Type B pancreatic cell (in vitro differentiated cells): ENCODE data around the gene BAIAP2. TPM values are rescaled to one million over a fixed set of nuclear protein-coding genes. Genes with fewer than 3 reads are reported as not detected.

Source experiments
- DNase-seq: peaks from one replicate; pipeline ENCODE4 v3.0.0; 2021; ENCODE audit warnings: mixed read lengths; ENCODE audit not compliant: unreplicated experiment; ENCODE audit errors: extremely low spot score
- H3K27ac Mint-ChIP-seq: 2 replicates; pipeline ENCODE4 v1.8.0; 2021; ENCODE audit warnings: mild to moderate bottlenecking, mixed read lengths
- H3K27me3 Mint-ChIP-seq: 2 replicates; pipeline ENCODE4 v1.8.0; 2021; ENCODE audit warnings: mixed read lengths
- H3K36me3 Mint-ChIP-seq: 2 replicates; pipeline ENCODE4 v1.8.0; 2021; ENCODE audit warnings: mixed read lengths
- H3K4me1 Mint-ChIP-seq: one replicate; pipeline ENCODE4 v1.8.0; 2021; ENCODE audit warnings: mixed read lengths; ENCODE audit not compliant: unreplicated experiment
- H3K4me3 Mint-ChIP-seq: 2 replicates; pipeline ENCODE4 v1.8.0; 2021; ENCODE audit warnings: mild to moderate bottlenecking, mixed read lengths
- H3K9me3 Mint-ChIP-seq: 2 replicates; pipeline ENCODE4 v1.8.0; 2021; ENCODE audit warnings: mixed read lengths
- total RNA-seq: library from RNA; stranded (reverse); gene quantifications from 2 replicates; pipeline ENCODE4 v1.2.1, GENCODE V29; 2021; ENCODE audit warnings: low replicate concordance
- TF ChIP-seq, protein P1 (sequence below): fragments of 200-600 bp; sonication (generic); conservative IDR thresholded peaks from 2 replicates; pipeline ENCODE4 v1.5.0; 2021; ENCODE audit warnings: antibody characterized with exemption, mild to moderate bottlenecking

The BAIAP2 gene
- total RNA-seq, 1 donor from 2014 or later = 62.7 TPM

DNA sequence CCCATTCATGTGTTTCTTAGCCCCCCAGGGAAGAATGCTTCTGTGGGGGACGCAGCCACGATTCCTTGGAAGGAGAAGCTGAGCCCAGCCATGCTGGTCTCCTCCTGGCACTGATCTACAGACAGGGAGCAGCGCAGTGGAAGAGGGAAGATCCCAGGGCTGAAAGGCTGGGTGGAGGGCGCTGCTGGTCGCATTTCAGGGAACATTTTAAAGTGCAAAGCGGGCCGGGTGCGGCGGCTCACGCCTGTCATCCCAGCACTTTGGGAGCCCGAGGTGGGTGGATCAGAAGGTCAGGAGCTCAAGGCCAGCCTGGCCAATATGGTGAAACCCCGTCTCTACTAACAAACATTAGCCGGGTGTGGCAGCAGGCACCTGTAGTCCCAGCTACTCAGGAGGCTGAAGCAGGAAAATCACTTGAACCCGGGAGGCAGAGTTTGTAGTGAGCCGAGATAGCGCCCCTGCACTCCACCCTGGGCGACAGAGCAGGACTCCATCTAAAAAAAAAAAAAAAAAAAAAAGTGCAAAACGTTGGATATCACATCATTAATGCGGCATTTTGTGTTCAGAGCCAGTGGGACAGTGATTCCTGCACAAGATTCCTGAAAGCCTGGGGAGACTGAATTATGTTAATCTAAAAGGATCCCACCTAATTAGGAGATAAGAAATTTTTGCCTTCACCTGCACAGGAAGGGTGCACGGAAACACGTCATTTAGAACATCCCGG lies 43.9 kb upstream of the BAIAP2 start:
- H3K4me1 Mint-ChIP-seq = no peaks in the 10 kb centered on the region
- no peaks in the 10 kb centered on the region for H3K9me3 Mint-ChIP-seq
- H3K36me3 Mint-ChIP-seq = no peaks in the 10 kb centered on the region
- no peak for DNase-seq
- H3K27ac Mint-ChIP-seq = peak overlapping the region; percentile 59
- TF ChIP-seq, protein P1, sequence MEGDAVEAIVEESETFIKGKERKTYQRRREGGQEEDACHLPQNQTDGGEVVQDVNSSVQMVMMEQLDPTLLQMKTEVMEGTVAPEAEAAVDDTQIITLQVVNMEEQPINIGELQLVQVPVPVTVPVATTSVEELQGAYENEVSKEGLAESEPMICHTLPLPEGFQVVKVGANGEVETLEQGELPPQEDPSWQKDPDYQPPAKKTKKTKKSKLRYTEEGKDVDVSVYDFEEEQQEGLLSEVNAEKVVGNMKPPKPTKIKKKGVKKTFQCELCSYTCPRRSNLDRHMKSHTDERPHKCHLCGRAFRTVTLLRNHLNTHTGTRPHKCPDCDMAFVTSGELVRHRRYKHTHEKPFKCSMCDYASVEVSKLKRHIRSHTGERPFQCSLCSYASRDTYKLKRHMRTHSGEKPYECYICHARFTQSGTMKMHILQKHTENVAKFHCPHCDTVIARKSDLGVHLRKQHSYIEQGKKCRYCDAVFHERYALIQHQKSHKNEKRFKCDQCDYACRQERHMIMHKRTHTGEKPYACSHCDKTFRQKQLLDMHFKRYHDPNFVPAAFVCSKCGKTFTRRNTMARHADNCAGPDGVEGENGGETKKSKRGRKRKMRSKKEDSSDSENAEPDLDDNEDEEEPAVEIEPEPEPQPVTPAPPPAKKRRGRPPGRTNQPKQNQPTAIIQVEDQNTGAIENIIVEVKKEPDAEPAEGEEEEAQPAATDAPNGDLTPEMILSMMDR = no peak
- H3K4me3 Mint-ChIP-seq = peak overlapping the region; percentile 79
- H3K27me3 Mint-ChIP-seq = peaks cover 9% of the 10 kb centered on the region

DNA sequence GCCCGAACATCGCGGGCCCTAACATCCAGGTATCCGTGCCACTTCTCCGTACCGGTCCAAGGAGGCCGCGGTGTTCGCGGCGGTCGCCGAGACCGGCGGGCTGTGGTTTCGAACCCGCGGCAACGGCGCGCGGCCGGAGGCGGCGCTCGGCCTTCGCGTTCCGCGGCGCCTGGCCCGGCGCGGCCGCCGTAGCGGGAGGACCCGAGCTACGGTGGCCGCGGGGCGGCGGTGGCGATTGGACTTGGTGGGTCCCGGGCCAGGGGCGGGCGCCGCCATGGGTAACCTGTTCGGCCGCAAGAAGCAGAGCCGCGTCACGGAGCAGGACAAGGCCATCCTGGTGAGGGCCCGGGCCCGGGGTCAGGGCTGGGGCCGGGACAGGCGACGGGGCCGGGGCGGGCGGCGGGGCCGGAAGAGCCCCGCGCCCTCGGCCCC lies 43.3 kb upstream of the BAIAP2 start, which contains the start of gene CHMP6:
TSS of gene CHMP6 (plus strand) at position 197 of the 432 bp plus-strand sequence. CDS start at position 275, 78 bp downstream.
- H3K27ac Mint-ChIP-seq = peak within 1 kb of the TSS; percentile 64
- H3K9me3 Mint-ChIP-seq = no peaks in the 10 kb centered on the region
- no peaks in the 10 kb centered on the region for H3K36me3 Mint-ChIP-seq
- H3K4me1 Mint-ChIP-seq = no peaks in the 10 kb centered on the region
- DNase-seq = peak; percentile 85
- H3K4me3 Mint-ChIP-seq = peak within 1 kb of the TSS; percentile 86
- TF ChIP-seq, protein P1 = peak; percentile 28
- peaks cover 9% of the 10 kb centered on the region for H3K27me3 Mint-ChIP-seq

DNA sequence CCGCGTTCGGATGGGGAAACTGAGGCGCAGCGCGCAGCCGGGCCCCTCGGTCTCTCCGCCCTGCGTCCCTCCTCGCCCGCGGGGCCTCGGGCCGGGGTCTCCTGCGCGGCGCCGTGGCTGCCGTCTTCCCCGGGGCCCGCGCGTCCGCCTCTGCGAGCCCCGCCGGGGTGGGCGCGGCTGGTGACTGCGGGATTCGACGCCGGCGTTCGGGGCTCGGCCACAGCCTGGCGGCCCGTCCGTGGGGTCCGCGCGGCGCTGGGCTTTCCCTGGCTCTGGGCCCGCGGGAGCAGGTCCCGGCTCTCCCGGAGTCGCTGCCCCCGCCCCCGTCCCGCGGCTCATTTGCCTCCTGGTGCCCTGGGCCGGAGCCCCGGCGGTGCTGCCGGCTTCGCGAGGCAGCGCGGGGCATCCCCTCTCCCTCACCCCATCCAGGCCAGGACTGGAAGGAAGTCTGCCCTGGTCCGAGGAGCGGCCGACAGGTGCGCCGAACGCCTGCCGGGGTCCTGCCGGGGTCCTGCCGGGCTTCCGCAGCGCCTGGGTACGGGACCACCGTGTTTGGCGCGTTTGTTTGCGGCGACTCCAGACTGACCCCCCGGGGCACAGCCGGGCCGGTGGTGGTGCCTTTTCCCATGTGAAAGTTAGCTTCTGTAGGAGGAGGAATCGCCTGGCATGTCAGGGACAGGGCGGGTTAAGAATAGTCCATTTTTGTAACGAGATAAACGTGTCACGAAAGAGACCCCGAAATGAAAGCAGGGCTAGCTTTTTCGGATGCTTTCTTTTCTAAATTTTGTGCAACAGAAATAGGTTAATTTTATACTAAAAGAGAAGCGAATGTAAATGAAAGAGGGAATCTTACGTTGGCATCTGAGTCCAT lies 42.6 kb upstream of the BAIAP2 start:
- Mint-ChIP-seq H3K36me3 (no peaks in the 10 kb centered on the region), H3K27ac (peak overlapping the region; percentile 64), H3K4me3 (peak overlapping the region; percentile 86), H3K27me3 (peaks cover 9% of the 10 kb centered on the region), H3K9me3 (no peaks in the 10 kb centered on the region), H3K4me1 (no peaks in the 10 kb centered on the region)
- no peak for DNase-seq
- TF ChIP-seq, protein P1 = no peak

DNA sequence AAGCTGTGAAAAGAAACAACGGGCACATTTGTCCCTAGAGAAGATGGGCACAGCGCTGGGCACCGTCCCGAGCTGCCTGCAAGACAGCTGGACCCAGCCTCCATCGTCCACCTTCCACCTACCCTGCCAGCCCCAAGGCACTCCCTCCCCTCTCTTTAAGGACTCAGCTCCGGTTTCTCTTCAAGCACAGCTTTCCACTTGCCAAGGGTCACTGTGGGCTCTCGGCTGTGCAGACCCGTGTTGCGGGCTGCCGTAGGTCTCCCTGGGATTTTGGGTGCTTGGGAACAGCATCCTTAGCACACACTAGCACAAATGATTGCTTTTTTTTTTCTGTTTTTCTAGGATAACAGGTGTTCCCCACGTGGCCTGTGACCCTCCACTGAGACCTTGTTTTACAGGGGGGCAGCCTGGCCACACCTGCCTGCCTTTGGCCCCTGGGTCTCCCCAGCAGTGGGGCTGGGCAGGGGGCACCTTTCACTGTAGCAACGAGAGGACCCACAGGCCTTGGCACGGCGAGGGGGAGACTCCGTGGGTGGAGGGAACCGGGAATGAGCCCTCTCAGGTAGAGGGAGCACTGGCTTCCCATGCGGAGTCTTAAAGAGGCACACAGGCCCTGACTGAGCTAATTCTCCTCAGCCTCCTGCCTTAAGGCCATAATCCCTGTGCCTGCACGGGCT lies 41.9 kb upstream of the BAIAP2 start:
- DNase-seq = no peak
- Mint-ChIP-seq H3K27me3 (peaks cover 9% of the 10 kb centered on the region), H3K9me3 (no peaks in the 10 kb centered on the region), H3K27ac (peak overlapping the region; percentile 64), H3K4me3 (peak overlapping the region; percentile 86), H3K4me1 (no peaks in the 10 kb centered on the region), H3K36me3 (no peaks in the 10 kb centered on the region)
- TF ChIP-seq, protein P1 = no peak

DNA sequence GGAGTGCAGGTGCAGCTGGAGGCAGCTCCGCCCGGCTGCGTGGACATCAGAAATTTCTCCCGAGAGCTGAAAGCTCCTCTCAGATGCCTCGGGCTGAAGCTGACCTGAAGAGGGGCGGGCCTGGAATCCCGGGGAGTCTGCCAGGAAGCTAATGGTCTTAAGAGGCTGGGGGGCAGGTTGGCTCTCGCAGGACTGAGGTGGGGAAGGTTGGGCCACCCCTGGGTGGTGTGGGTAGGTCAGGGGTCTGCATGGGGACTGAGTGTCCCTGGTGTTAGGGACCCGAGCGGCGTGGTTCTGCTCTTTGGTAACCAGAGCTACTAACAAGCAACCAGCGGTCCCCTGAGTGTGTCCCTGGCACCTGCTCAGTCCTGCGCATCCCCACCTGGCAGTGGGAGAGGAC lies 39.8 kb upstream of the BAIAP2 start:
- H3K4me3 Mint-ChIP-seq = no peak overlapping the region
- no peaks in the 10 kb centered on the region for H3K9me3 Mint-ChIP-seq
- H3K4me1 Mint-ChIP-seq = no peaks in the 10 kb centered on the region
- H3K27ac Mint-ChIP-seq = no peak overlapping the region
- DNase-seq = no peak
- H3K36me3 Mint-ChIP-seq = no peaks in the 10 kb centered on the region
- TF ChIP-seq, protein P1 = no peak
- peaks cover 1% of the 10 kb centered on the region for H3K27me3 Mint-ChIP-seq
